Caco-2 (cell line): ENCODE data around the gene PPM1F. TPM values are rescaled to one million over a fixed set of nuclear protein-coding genes. Genes with fewer than 3 reads are reported as not detected.
"Not testable (repeated sequence)": the region's sequence is repeated elsewhere in the genome, so short reads cannot be mapped to it uniquely, and the experiment has no call there.

ENCODE experiments used
- BruUV-seq: library from RNA; stranded (reverse); fragments of 400-500 nt; replicated peaks from 2 replicates; lab custom pipeline; 2021; lab: Mats Ljungman, UMichigan
- CTCF ChIA-PET: fragments of 300-600 bp; sonication (Branson Sonifier 250); formaldehyde crosslinking; loops from one replicate; lab custom pipeline; 2022; ENCODE audit warnings: antibody characterized with exemption; lab: Charles Lee
- POLR2A ChIA-PET: fragments of 300-600 bp; sonication (Branson Sonifier 250); formaldehyde crosslinking; loops from one replicate; lab custom pipeline; 2022; ENCODE audit warnings: antibody characterized with exemption; lab: Charles Lee
- DNase-seq, 2 experiments: peaks; one replicate each; pipeline versions ENCODE4 v3.0.0 to v3.0.0-alpha.2; 2020 to 2022
- H3K27me3 ChIP-seq: replicated peaks from 2 replicates; pipeline ENCODE4 v1.6.0; 2011; ENCODE audit warnings: low read length; ENCODE audit not compliant: control insufficient read depth, insufficient read depth
- H3K36me3 ChIP-seq: 2 replicates; pipeline ENCODE4 v1.5.1; 2011; ENCODE audit warnings: low read length; ENCODE audit not compliant: control insufficient read depth, insufficient read depth
- H3K4me1 ChIP-seq: fragments of 250-450 bp; sonication (Bioruptor Pico); 2 replicates; pipeline ENCODE4 v1.5.1; 2020; ENCODE audit warnings: mild to moderate bottlenecking
- H3K4me3 ChIP-seq: 2 replicates; pipeline ENCODE4 v1.5.1; 2011; ENCODE audit warnings: low read depth, mild to moderate bottlenecking, control low read depth, low read length
- H3K9me3 ChIP-seq: fragments of 250-450 bp; sonication (Bioruptor Pico); 2 replicates; pipeline ENCODE4 v1.5.1; 2020; ENCODE audit warnings: mild to moderate bottlenecking, moderate library complexity
- H3K27ac Mint-ChIP-seq: one replicate; pipeline ENCODE4 v1.8.0; 2022; ENCODE audit warnings: mixed read lengths; ENCODE audit not compliant: unreplicated experiment
- H3K27me3 Mint-ChIP-seq: one replicate; pipeline ENCODE4 v1.8.0; 2022; ENCODE audit warnings: mixed read lengths; ENCODE audit not compliant: insufficient read depth, unreplicated experiment
- H3K36me3 Mint-ChIP-seq: one replicate; pipeline ENCODE4 v1.8.0; 2022; ENCODE audit warnings: mild to moderate bottlenecking, mixed read lengths; ENCODE audit not compliant: insufficient read depth, unreplicated experiment
- H3K4me1 Mint-ChIP-seq: one replicate; pipeline ENCODE4 v1.8.0; 2022; ENCODE audit warnings: low read depth, mixed read lengths; ENCODE audit not compliant: unreplicated experiment
- H3K4me3 Mint-ChIP-seq: one replicate; pipeline ENCODE4 v1.8.0; 2022; ENCODE audit warnings: mild to moderate bottlenecking, moderate library complexity, mixed read lengths; ENCODE audit not compliant: unreplicated experiment
- H3K9me3 Mint-ChIP-seq: one replicate; pipeline ENCODE4 v1.8.0; 2022; ENCODE audit warnings: mixed read lengths; ENCODE audit not compliant: unreplicated experiment
- CTCF ChIP-seq, 2 experiments: fragments of 200-600 bp in 1 of 2; IDR thresholded peaks; 1 replicate in 1 of 2; 2 replicates in 1 of 2; pipeline versions ENCODE4 v1.5.1 to v1.8.0; 2011 to 2022; ENCODE audit warnings: antibody characterized with exemption in 1 of 2, control low read depth in 1 of 2, inconsistent platforms in 1 of 2, low read depth in 1 of 2, low read length in 1 of 2, mild to moderate bottlenecking in 1 of 2, moderate library complexity in 1 of 2; ENCODE audit not compliant: insufficient read depth in 1 of 2, severe bottlenecking in 1 of 2, unreplicated experiment in 1 of 2
- intact Hi-C: fragments of 100-400 bp; cut with micrococcal nuclease; formaldehyde crosslinking; loops from one replicate; pipeline ENCODE4 v1.10.0; 2022; ENCODE audit not compliant: unreplicated experiment
- total RNA-seq: library from RNA; stranded (reverse); gene quantifications from 2 replicates; pipeline ENCODE4 v1.2.3, GENCODE V29; 2022

The PPM1F gene
- total RNA-seq, 1 experiment from 2014 or later, result 25.8 TPM

GRCh38 chr22:21873619-21874018 is 79.0 kb downstream of the PPM1F start:
- H3K4me1 Mint-ChIP-seq, result peaks cover 3% of the 10 kb centered on the region
- H3K27me3 ChIP-seq, result no peaks in the 10 kb centered on the region
- no TSS peak for BruUV-seq
- H3K27me3 Mint-ChIP-seq, result no peaks in the 10 kb centered on the region
- no peak overlapping the region for H3K4me3 Mint-ChIP-seq
- DNase-seq, result no peak
- no peak overlapping the region for H3K27ac Mint-ChIP-seq
- no peaks in the 10 kb centered on the region for H3K9me3 ChIP-seq
- ChIA-PET POLR2A (no interaction called here), CTCF (no interaction called here)
- H3K9me3 Mint-ChIP-seq, result no peaks in the 10 kb centered on the region
- no peaks in the 10 kb centered on the region for H3K36me3 ChIP-seq
- H3K4me3 ChIP-seq, result no peak overlapping the region
- H3K4me1 ChIP-seq, result no peaks in the 10 kb centered on the region
- H3K36me3 Mint-ChIP-seq, result no peaks in the 10 kb centered on the region
- intact Hi-C loops, result no loop called here
- no peak for TF ChIP-seq CTCF (IDR thresholded peaks at IDR 0.05; ENCODE audit: insufficient read depth in 1 of 2, low read depth in 1 of 2, low read length in 1 of 2, severe bottlenecking in 1 of 2, unreplicated experiment in 1 of 2)

- BruUV-seq, H3K4me1 ChIP-seq, POLR2A ChIA-PET, H3K27ac Mint-ChIP-seq, H3K4me3 Mint-ChIP-seq, H3K36me3 Mint-ChIP-seq, H3K36me3 ChIP-seq, H3K4me3 ChIP-seq, H3K27me3 Mint-ChIP-seq, H3K9me3 ChIP-seq, H3K27me3 ChIP-seq, CTCF ChIA-PET, H3K9me3 Mint-ChIP-seq, DNase-seq, intact Hi-C loops: not testable (repeated sequence)
- H3K4me1 Mint-ChIP-seq, result peaks cover 11% of the 10 kb centered on the region
Measured at GRCh38 chr22:21872741-21873140, 79.9 kb downstream of the PPM1F start.

Other genes with a start within 250 kb of the PPM1F start
- 1.2 and 1.3 TPM in 2 replicates for gene YPEL1, start 217.1 kb downstream of the PPM1F start, total RNA-seq
- 135 and 136 TPM in 2 replicates for gene MAPK1, start 85.2 kb downstream of the PPM1F start, total RNA-seq
- 63.0 and 63.7 TPM in 2 replicates for gene TOP3B, start 29.9 kb upstream of the PPM1F start, total RNA-seq